ENCODE data around the gene MXD4. TPM values are rescaled to one million over a fixed set of nuclear protein-coding genes. Genes with fewer than 3 reads are reported as not detected.

The MXD4 gene
- total and polyA plus RNA-seq, 9 of the 15 experiments (the other 6 are each of a cell fraction or from before 2014, with no cell fraction given) = 0.06 to 13.5 (median 5.9) TPM

DNA sequence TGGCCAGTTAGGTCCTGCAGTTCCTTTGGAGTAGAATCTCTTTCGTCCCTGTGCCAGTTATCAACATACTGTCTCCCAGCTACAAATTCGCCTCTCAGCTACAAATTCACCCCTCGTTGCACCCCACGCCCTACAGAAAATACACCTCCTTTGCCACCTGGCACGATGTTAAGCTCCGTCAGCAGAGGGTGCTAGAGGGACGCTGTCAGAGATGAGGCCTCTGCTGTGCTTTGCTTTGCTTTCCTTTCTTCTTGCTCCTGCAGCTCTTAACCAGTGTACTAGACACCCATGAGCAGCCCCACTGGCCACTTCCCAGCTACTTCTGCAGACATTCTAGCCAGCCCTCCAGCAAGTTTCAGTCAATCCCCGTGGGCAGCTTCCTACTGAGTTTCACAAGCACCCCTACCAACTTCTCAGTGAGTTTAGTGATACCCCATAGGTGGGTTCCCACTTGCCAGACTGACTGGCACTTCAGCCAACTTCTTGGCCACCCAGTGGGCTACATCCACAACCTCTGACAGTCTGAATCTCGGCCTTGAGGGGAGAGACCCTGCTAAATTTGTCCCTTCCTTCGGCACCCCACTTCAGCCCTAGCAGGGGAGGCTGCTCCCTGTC, 41.8 kb downstream of the MXD4 start:
- Histone ChIP-seq H3K27me3 (ENCODE audit: control insufficient read depth in 2 of 2, insufficient read depth in 2 of 2, low read length in 2 of 2) (peaks cover 0 to 9% of the 10 kb centered on the region in 2 experiments; a peak in 3 of 5 replicates), H3K9me3 (replicated peaks; ENCODE audit: control insufficient read depth, insufficient read depth, low read depth, low read length) (no peaks in the 10 kb centered on the region), H3K9me1 (ENCODE audit: control insufficient read depth, insufficient read depth, low read length) (no peaks in the 10 kb centered on the region), H3K36me3 (ENCODE audit: control insufficient read depth, insufficient read depth, low read length) (peaks cover 10% of the 10 kb centered on the region; the same call in 1 of the 3 replicates), H3K27ac (ENCODE audit: extremely low read depth, low read depth, low read length) (no peak overlapping the region), H4K20me1 (replicated peaks; ENCODE audit: control insufficient read depth, insufficient read depth, low read length) (peaks cover 7% of the 10 kb centered on the region; the same call in 1 of the 2 replicates), H3K4me3 (no peak overlapping the region), H2AFZ (ENCODE audit: low read depth, low read length) (no peak overlapping the region), H3K9ac (ENCODE audit: insufficient read depth in 1 of 2, low read depth in 2 of 2, low read length in 2 of 2) (peak overlapping the region in 1 of 2 experiments; percentile 15; a peak in 1 of 4 replicates), H3K4me2 (ENCODE audit: insufficient read depth, low read length) (no peak overlapping the region), H3K79me2 (ENCODE audit: control insufficient read depth, insufficient read depth, low read length) (no peaks in the 10 kb centered on the region), H3K4me1 (replicated peaks in 1 of 2; ENCODE audit: control insufficient read depth in 2 of 2, insufficient read depth in 2 of 2, low read length in 2 of 2) (no peaks in the 10 kb centered on the region; a peak in 1 of 5 replicates)
- in situ Hi-C loops (cut with MboI) = loop anchor here (10.0 kb wide), 1 partner anchor 225 kb away; no protein-coding TSS in a partner anchor
- DNase-seq (ENCODE audit: extremely low read depth in 1 of 4, low spot score in 3 of 4) (peak; percentile 67 to 81 (median 69)), FAIRE-seq (peak; percentile 89), ATAC-seq (peak; percentile 97)
- intact Hi-C loops (cut with micrococcal nuclease) = loop anchor here (1.0 to 5.0 kb wide), 2 partner anchors 132 to 221 kb away; no protein-coding TSS in a partner anchor
- WGBS (ENCODE audit: insufficient coverage, low coverage, missing lambda C conversion rate) = 5% methylated on average over 10 of the region's 10 CpGs
- BruUV-seq (replicated peaks) = no TSS peak
- ChIA-PET POLR2A (interaction anchor here (0.6 to 1.3 kb wide), 9 partner anchors 8 to 224 kb away, joined by 3 to 6 read pairs (median 3); partner anchors contain the start of genes HAUS3 and POLN), CTCF (ENCODE audit: low intra/inter-chr PET ratio) (interaction anchor here (0.5 to 2.8 kb wide), 4 partner anchors 200 to 249 kb away, joined by 3 to 25 read pairs (median 11); partner anchors contain the start of gene RNF4)
- TF ChIP-seq, protein P1, sequence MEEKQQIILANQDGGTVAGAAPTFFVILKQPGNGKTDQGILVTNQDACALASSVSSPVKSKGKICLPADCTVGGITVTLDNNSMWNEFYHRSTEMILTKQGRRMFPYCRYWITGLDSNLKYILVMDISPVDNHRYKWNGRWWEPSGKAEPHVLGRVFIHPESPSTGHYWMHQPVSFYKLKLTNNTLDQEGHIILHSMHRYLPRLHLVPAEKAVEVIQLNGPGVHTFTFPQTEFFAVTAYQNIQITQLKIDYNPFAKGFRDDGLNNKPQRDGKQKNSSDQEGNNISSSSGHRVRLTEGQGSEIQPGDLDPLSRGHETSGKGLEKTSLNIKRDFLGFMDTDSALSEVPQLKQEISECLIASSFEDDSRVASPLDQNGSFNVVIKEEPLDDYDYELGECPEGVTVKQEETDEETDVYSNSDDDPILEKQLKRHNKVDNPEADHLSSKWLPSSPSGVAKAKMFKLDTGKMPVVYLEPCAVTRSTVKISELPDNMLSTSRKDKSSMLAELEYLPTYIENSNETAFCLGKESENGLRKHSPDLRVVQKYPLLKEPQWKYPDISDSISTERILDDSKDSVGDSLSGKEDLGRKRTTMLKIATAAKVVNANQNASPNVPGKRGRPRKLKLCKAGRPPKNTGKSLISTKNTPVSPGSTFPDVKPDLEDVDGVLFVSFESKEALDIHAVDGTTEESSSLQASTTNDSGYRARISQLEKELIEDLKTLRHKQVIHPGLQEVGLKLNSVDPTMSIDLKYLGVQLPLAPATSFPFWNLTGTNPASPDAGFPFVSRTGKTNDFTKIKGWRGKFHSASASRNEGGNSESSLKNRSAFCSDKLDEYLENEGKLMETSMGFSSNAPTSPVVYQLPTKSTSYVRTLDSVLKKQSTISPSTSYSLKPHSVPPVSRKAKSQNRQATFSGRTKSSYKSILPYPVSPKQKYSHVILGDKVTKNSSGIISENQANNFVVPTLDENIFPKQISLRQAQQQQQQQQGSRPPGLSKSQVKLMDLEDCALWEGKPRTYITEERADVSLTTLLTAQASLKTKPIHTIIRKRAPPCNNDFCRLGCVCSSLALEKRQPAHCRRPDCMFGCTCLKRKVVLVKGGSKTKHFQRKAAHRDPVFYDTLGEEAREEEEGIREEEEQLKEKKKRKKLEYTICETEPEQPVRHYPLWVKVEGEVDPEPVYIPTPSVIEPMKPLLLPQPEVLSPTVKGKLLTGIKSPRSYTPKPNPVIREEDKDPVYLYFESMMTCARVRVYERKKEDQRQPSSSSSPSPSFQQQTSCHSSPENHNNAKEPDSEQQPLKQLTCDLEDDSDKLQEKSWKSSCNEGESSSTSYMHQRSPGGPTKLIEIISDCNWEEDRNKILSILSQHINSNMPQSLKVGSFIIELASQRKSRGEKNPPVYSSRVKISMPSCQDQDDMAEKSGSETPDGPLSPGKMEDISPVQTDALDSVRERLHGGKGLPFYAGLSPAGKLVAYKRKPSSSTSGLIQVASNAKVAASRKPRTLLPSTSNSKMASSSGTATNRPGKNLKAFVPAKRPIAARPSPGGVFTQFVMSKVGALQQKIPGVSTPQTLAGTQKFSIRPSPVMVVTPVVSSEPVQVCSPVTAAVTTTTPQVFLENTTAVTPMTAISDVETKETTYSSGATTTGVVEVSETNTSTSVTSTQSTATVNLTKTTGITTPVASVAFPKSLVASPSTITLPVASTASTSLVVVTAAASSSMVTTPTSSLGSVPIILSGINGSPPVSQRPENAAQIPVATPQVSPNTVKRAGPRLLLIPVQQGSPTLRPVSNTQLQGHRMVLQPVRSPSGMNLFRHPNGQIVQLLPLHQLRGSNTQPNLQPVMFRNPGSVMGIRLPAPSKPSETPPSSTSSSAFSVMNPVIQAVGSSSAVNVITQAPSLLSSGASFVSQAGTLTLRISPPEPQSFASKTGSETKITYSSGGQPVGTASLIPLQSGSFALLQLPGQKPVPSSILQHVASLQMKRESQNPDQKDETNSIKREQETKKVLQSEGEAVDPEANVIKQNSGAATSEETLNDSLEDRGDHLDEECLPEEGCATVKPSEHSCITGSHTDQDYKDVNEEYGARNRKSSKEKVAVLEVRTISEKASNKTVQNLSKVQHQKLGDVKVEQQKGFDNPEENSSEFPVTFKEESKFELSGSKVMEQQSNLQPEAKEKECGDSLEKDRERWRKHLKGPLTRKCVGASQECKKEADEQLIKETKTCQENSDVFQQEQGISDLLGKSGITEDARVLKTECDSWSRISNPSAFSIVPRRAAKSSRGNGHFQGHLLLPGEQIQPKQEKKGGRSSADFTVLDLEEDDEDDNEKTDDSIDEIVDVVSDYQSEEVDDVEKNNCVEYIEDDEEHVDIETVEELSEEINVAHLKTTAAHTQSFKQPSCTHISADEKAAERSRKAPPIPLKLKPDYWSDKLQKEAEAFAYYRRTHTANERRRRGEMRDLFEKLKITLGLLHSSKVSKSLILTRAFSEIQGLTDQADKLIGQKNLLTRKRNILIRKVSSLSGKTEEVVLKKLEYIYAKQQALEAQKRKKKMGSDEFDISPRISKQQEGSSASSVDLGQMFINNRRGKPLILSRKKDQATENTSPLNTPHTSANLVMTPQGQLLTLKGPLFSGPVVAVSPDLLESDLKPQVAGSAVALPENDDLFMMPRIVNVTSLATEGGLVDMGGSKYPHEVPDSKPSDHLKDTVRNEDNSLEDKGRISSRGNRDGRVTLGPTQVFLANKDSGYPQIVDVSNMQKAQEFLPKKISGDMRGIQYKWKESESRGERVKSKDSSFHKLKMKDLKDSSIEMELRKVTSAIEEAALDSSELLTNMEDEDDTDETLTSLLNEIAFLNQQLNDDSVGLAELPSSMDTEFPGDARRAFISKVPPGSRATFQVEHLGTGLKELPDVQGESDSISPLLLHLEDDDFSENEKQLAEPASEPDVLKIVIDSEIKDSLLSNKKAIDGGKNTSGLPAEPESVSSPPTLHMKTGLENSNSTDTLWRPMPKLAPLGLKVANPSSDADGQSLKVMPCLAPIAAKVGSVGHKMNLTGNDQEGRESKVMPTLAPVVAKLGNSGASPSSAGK (IDR thresholded peaks at IDR 0.05) = no peak
- 0 out of 2 replicates have a peak, but pooled peaks have one; percentile 24 for TF ChIP-seq JUND (IDR thresholded peaks at IDR 0.05; ENCODE audit: borderline replicate concordance, low read depth, low read length)
- TF ChIP-seq JUND (tag; IDR thresholded peaks at IDR 0.05; ENCODE audit: borderline replicate concordance, low read depth, low read length) = no peak
- TF ChIP-seq, protein P2, sequence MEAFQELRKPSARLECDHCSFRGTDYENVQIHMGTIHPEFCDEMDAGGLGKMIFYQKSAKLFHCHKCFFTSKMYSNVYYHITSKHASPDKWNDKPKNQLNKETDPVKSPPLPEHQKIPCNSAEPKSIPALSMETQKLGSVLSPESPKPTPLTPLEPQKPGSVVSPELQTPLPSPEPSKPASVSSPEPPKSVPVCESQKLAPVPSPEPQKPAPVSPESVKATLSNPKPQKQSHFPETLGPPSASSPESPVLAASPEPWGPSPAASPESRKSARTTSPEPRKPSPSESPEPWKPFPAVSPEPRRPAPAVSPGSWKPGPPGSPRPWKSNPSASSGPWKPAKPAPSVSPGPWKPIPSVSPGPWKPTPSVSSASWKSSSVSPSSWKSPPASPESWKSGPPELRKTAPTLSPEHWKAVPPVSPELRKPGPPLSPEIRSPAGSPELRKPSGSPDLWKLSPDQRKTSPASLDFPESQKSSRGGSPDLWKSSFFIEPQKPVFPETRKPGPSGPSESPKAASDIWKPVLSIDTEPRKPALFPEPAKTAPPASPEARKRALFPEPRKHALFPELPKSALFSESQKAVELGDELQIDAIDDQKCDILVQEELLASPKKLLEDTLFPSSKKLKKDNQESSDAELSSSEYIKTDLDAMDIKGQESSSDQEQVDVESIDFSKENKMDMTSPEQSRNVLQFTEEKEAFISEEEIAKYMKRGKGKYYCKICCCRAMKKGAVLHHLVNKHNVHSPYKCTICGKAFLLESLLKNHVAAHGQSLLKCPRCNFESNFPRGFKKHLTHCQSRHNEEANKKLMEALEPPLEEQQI (IDR thresholded peaks at IDR 0.05) = no peak

All from K562 (cell line).